ENCODE data around the gene EYA3.

DNA sequence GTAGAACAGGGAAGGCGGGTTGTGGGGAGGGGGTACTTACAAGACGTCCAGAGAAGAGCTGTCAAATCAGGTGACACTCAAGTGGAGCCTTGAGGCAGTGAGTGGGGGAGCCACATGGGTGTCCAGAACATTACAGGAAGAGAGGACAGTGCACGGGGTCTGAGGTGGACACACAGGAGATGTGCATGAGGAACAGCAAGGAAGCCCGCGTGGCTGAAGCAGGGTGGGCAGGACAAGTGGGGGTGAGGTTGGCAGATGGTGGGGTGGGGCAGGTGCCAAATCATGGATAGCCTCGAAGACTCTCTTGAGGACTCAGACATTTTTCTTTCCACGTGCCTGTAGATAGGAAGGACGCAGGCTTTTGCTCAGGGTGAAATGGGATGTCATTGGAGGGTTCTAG, 152.7 kb downstream of the EYA3 start:
- TF ChIP-seq, protein P1, sequence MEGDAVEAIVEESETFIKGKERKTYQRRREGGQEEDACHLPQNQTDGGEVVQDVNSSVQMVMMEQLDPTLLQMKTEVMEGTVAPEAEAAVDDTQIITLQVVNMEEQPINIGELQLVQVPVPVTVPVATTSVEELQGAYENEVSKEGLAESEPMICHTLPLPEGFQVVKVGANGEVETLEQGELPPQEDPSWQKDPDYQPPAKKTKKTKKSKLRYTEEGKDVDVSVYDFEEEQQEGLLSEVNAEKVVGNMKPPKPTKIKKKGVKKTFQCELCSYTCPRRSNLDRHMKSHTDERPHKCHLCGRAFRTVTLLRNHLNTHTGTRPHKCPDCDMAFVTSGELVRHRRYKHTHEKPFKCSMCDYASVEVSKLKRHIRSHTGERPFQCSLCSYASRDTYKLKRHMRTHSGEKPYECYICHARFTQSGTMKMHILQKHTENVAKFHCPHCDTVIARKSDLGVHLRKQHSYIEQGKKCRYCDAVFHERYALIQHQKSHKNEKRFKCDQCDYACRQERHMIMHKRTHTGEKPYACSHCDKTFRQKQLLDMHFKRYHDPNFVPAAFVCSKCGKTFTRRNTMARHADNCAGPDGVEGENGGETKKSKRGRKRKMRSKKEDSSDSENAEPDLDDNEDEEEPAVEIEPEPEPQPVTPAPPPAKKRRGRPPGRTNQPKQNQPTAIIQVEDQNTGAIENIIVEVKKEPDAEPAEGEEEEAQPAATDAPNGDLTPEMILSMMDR (IDR thresholded peaks at IDR 0.05; ENCODE audit: extremely low read depth in 1 of 2, insufficient read depth in 1 of 2, low read depth in 1 of 2, low read length in 2 of 2) = no peak
- TF ChIP-seq POLR2A (IDR thresholded peaks at IDR 0.05; ENCODE audit: low read depth, low read length) (no peak), JUN (IDR thresholded peaks at IDR 0.05; ENCODE audit: borderline replicate concordance, insufficient read depth, insufficient read length, low read depth) (no peak), POLR2AphosphoS5 (IDR thresholded peaks at IDR 0.05; ENCODE audit: insufficient read depth, low read depth, low read length) (no peak)
- TF ChIP-seq, protein P2, sequence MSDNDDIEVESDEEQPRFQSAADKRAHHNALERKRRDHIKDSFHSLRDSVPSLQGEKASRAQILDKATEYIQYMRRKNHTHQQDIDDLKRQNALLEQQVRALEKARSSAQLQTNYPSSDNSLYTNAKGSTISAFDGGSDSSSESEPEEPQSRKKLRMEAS (IDR thresholded peaks at IDR 0.05; ENCODE audit: insufficient read depth, insufficient read length) = no peak

Measured in endothelial cell of umbilical vein (primary cell).